Bronchial epithelial cell (primary cell): ENCODE measurements around the gene PRF1. TPM values are rescaled to one million over a fixed set of nuclear protein-coding genes. Genes with fewer than 3 reads are reported as not detected.

Source experiments
- DNase-seq: peaks from one replicate; pipeline ENCODE4 v3.0.0-alpha.2; 2010; ENCODE audit warnings: low read depth
- FAIRE-seq: peaks from 2 replicates; lab custom pipeline; 2011; peaks lifted over from hg19 to GRCh38; lab: Jason Lieb, UNC
- H3K27me3 ChIP-seq: 2 replicates; pipeline ENCODE4 v1.5.1; 2011; ENCODE audit warnings: low read length; ENCODE audit not compliant: control insufficient read depth, insufficient read depth
- H3K36me3 ChIP-seq: 2 replicates; pipeline ENCODE4 v1.5.1; 2011; ENCODE audit warnings: low read length; ENCODE audit not compliant: control insufficient read depth, insufficient read depth
- H3K4me3 ChIP-seq: 2 replicates; pipeline ENCODE4 v1.5.1; 2011; ENCODE audit warnings: mild to moderate bottlenecking, low read depth, low read length, control low read depth
- CTCF ChIP-seq: IDR thresholded peaks from 2 replicates; pipeline ENCODE4 v1.5.1; 2011; ENCODE audit warnings: mild to moderate bottlenecking, moderate library complexity, low read length, control low read depth, inconsistent platforms; ENCODE audit not compliant: insufficient read depth, severe bottlenecking
- total RNA-seq: library from RNA; depleted of rRNA; stranded (reverse); fragments of >200 nt; gene quantifications from 2 replicates; pipeline ENCODE4 v1.2.1, GENCODE V29; 2014

PRF1 gene
- total RNA-seq, 1 donor from 2014 or later, result not detected

GRCh38 chr10:70599319-70599718 lies 3.2 kb downstream of the PRF1 start:
- Histone ChIP-seq H3K4me3 (no peak overlapping the region), H3K36me3 (no peaks in the 10 kb centered on the region), H3K27me3 (no peaks in the 10 kb centered on the region)
- FAIRE-seq, result no peak
- no peak for TF ChIP-seq CTCF
- DNase-seq, result no peak

- FAIRE-seq, result no peak
- TF ChIP-seq CTCF, result no peak
Observed at GRCh38 chr10:70598857-70599295, 3.7 kb downstream of the PRF1 start.

GRCh38 chr10:70597856-70598815 lies 4.4 kb downstream of the PRF1 start:
- H3K27me3 ChIP-seq, result no peaks in the 10 kb centered on the region
- no peak for DNase-seq
- no peak for FAIRE-seq
- no peak for TF ChIP-seq CTCF
- no peak overlapping the region for H3K4me3 ChIP-seq
- H3K36me3 ChIP-seq, result no peaks in the 10 kb centered on the region

More at GRCh38 chr10:70598857-70599295, 3.7 kb downstream of the PRF1 start:
- Histone ChIP-seq H3K4me3 (no peak overlapping the region), H3K36me3 (no peaks in the 10 kb centered on the region), H3K27me3 (no peaks in the 10 kb centered on the region)
- DNase-seq, result no peak

GRCh38 chr10:70596860-70597809 lies 5.4 kb downstream of the PRF1 start:
- TF ChIP-seq CTCF, result no peak
- Histone ChIP-seq H3K36me3 (no peaks in the 10 kb centered on the region), H3K4me3 (no peak overlapping the region), H3K27me3 (no peaks in the 10 kb centered on the region)
- DNase-seq, result peak; percentile 64
- FAIRE-seq, result no peak

- Histone ChIP-seq H3K27me3 (no peaks in the 10 kb centered on the region), H3K36me3 (no peaks in the 10 kb centered on the region), H3K4me3 (no peak overlapping the region)
- TF ChIP-seq CTCF, result no peak
- FAIRE-seq (no peak), DNase-seq (no peak)
Observed at GRCh38 chr10:70596110-70596798, 6.3 kb downstream of the PRF1 start.
